Ascending aorta (tissue), 2 donors: Measurements from ENCODE around the gene CD300E. TPM values are rescaled to one million over a fixed set of nuclear protein-coding genes. Genes with fewer than 3 reads are reported as not detected.

Experiments used
- DNase-seq, 2 donors: peaks; one replicate each; pipeline ENCODE4 v3.0.0-alpha.2; 2019; ENCODE audit warnings: low spot score in 2 of 2
- H3K27ac ChIP-seq, 2 donors: fragments of 200-600 bp; sonication (generic); one replicate each; pipeline ENCODE4 v1.5.1; 2016 to 2017; ENCODE audit warnings: mild to moderate bottlenecking in 1 of 2
- H3K27me3 ChIP-seq: fragments of 200-600 bp; sonication (generic); one replicate; pipeline ENCODE4 v1.5.1; 2017
- H3K36me3 ChIP-seq, 2 donors: fragments of 200-600 bp; sonication (generic); one replicate each; pipeline ENCODE4 v1.5.1; 2016
- H3K4me1 ChIP-seq, 2 donors: fragments of 200-600 bp; sonication (generic); one replicate each; pipeline ENCODE4 v1.5.1; 2016 to 2017; ENCODE audit warnings: mild to moderate bottlenecking in 1 of 2
- H3K4me3 ChIP-seq, 2 donors: fragments of 200-600 bp; sonication (generic); one replicate each; pipeline ENCODE4 v1.5.1; 2016 to 2017; ENCODE audit warnings: mild to moderate bottlenecking in 1 of 2
- H3K9me3 ChIP-seq, 2 donors: fragments of 200-600 bp; sonication (generic); one replicate each; pipeline ENCODE4 v1.5.1; 2016
- CTCF ChIP-seq, 3 experiments: fragments of 200-600 bp in 2 of 3; fragments of 450-650 bp in 1 of 3; sonication (generic) in 2 of 3; IDR thresholded peaks; one replicate each; pipeline ENCODE4 v1.5.1; 2016 to 2019; ENCODE audit warnings: antibody characterized with exemption in 3 of 3, mild to moderate bottlenecking in 1 of 3, moderate library complexity in 1 of 3
- intact Hi-C: fragments of 100-400 bp; cut with DNase I; formaldehyde crosslinking; loops from one replicate; pipeline ENCODE4 v1.15.1; 2023
- total RNA-seq: library from RNA; depleted of rRNA; stranded (reverse); fragments of >200 nt; gene quantifications from one replicate; pipeline ENCODE4 v1.1.0, GENCODE V29; 2016

CD300E gene
- total RNA-seq, 1 donor from 2014 or later: 0.21 TPM

- H3K27me3 ChIP-seq: no peaks in the 10 kb centered on the region
- intact Hi-C loops: no loop called here
- H3K27ac ChIP-seq: no peak overlapping the region
- no peak overlapping the region for H3K4me3 ChIP-seq
- DNase-seq: no peak
- H3K9me3 ChIP-seq: no peaks in the 10 kb centered on the region
- TF ChIP-seq CTCF (IDR thresholded peaks at IDR 0.05): no peak
- no peaks in the 10 kb centered on the region for H3K4me1 ChIP-seq
- H3K36me3 ChIP-seq: no peaks in the 10 kb centered on the region
Measured at GRCh38 chr17:74658620-74659019, 35.1 kb upstream of the CD300E start.

DNA sequence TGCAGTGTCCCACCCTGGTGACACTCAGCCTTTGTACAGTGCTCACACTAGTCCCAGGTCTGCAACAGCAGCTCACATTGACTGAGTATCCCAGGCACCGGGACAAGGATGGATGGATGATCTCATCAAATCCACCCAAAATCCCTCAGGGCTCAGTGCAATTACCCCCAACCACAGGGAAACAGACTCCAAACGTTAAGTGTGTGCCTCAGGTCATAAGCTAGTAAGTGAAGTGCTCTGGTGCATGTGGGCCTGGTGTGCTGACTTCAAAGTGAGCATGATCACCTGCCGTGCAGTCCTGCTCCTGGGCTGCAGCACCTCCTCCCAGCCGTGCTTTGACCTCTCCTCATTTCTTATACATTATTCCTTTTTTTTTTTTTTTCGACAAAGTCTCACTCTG lies 31.2 kb upstream of the CD300E start:
- intact Hi-C loops: no loop called here
- Histone ChIP-seq H3K4me1 (no peaks in the 10 kb centered on the region), H3K36me3 (no peaks in the 10 kb centered on the region), H3K4me3 (no peak overlapping the region), H3K9me3 (no peaks in the 10 kb centered on the region), H3K27ac (no peak overlapping the region), H3K27me3 (no peaks in the 10 kb centered on the region)
- TF ChIP-seq CTCF (IDR thresholded peaks at IDR 0.05): no peak
- DNase-seq: no peak

DNA sequence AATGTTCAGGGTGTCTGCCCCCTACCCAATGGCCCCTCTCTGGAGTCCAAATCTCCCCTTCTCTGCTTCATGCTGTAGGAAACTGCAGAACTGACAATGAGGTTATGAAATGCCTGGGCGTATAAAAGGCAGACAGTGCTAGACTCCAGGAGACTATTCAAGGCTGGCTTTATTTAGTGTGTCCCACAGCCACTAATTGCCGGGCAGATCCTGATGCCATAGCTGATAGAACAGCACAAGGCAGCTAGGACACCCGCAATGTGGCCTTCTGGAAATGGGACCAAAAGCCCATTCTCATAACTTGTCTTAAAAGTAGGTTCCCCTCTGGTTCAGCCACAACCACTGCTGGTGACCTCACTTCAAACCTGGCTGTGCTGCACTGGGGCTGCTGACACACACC lies 28.5 kb upstream of the CD300E start:
- DNase-seq: no peak
- TF ChIP-seq CTCF (IDR thresholded peaks at IDR 0.05): no peak
- Histone ChIP-seq H3K36me3 (no peaks in the 10 kb centered on the region), H3K27me3 (no peaks in the 10 kb centered on the region), H3K27ac (no peak overlapping the region), H3K4me3 (no peak overlapping the region), H3K9me3 (no peaks in the 10 kb centered on the region), H3K4me1 (no peaks in the 10 kb centered on the region)
- intact Hi-C loops: no loop called here

- Histone ChIP-seq H3K9me3 (no peaks in the 10 kb centered on the region), H3K27me3 (no peaks in the 10 kb centered on the region), H3K4me3 (no peak overlapping the region), H3K36me3 (no peaks in the 10 kb centered on the region), H3K4me1 (no peaks in the 10 kb centered on the region), H3K27ac (no peak overlapping the region)
- no peak for TF ChIP-seq CTCF (IDR thresholded peaks at IDR 0.05)
- DNase-seq: no peak
- intact Hi-C loops: no loop called here
Measured at GRCh38 chr17:74649909-74650308, 26.4 kb upstream of the CD300E start.

- no peak for TF ChIP-seq CTCF (IDR thresholded peaks at IDR 0.05)
- Histone ChIP-seq H3K4me1 (no peaks in the 10 kb centered on the region), H3K36me3 (no peaks in the 10 kb centered on the region), H3K9me3 (no peaks in the 10 kb centered on the region), H3K27me3 (no peaks in the 10 kb centered on the region), H3K27ac (no peak overlapping the region), H3K4me3 (no peak overlapping the region)
- intact Hi-C loops: no loop called here
- DNase-seq: no peak
Measured at GRCh38 chr17:74647871-74648672, 24.5 kb upstream of the CD300E start.
